ENCODE measurements around the gene CCDC112. TPM values are rescaled to one million over a fixed set of nuclear protein-coding genes. Genes with fewer than 3 reads are reported as not detected.

The CCDC112 gene
- total and polyA plus RNA-seq, 2 of the 13 experiments (the other 11 are each of a cell fraction or from before 2014, with no cell fraction given) = 1.1 to 2.8 TPM

DNA sequence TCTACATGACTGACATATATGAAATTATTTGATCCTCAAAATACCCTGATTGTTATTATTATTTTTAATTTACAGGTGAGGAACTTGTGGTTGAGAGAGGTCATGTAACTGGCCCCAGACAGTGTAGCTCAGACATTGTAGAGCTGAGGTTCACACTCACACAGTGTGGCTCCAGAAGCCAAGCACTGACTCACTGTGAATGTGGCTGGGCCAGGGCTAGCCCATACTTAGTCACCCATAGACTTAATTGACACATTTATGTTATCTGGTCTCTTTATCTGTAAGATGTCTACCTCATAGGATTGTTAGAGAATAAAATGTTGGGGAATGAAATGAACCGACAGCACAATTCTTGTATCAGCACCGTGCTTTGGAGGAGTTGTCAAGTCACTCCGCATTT lies 24.9 kb upstream of the CCDC112 start (continued):
- no peak for TF ChIP-seq ZNF207 (IDR thresholded peaks at IDR 0.05; ENCODE audit: borderline replicate concordance)
- no peak for TF ChIP-seq ZNF225 (CRISPR knock-in tag; IDR thresholded peaks at IDR 0.05)
- TF ChIP-seq CBFB (CRISPR knock-in tag; IDR thresholded peaks at IDR 0.05) = no peak
- TF ChIP-seq, protein P1, sequence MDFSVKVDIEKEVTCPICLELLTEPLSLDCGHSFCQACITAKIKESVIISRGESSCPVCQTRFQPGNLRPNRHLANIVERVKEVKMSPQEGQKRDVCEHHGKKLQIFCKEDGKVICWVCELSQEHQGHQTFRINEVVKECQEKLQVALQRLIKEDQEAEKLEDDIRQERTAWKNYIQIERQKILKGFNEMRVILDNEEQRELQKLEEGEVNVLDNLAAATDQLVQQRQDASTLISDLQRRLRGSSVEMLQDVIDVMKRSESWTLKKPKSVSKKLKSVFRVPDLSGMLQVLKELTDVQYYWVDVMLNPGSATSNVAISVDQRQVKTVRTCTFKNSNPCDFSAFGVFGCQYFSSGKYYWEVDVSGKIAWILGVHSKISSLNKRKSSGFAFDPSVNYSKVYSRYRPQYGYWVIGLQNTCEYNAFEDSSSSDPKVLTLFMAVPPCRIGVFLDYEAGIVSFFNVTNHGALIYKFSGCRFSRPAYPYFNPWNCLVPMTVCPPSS (IDR thresholded peaks at IDR 0.05) = no peak
- no peak for TF ChIP-seq SMAD9 (CRISPR knock-in tag; IDR thresholded peaks at IDR 0.05)
- no peak for TF ChIP-seq MAF1 (CRISPR knock-in tag; IDR thresholded peaks at IDR 0.05; ENCODE audit: borderline replicate concordance)
- TF ChIP-seq HNRNPH1 (optimal IDR thresholded peaks at IDR 0.05; ENCODE audit: low read depth, low read length) = no peak

DNA sequence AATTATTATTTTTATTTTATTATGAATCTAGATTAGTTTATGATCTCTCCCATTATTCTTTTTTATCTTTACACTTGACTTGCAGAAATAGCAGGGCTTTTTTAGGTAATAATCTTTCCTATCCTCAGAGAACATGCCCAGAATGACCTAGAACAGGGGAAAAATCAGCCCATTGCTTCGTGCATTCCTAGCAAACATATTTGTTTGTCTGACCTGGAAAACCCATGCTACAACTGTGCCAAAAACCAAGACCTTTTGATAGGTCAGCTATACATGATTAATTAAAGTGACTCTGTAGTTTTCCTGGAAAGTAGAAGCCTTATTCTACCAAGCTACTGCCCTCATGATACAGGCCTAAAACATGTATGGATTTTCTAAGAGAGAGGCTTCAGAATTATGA lies 24.1 kb upstream of the CCDC112 start:
- intact Hi-C loops (cut with micrococcal nuclease; ENCODE audit: unreplicated experiment) = no loop called here
- WGBS (ENCODE audit: low lambda C conversion rate) = 14% methylated on average over 1 of the region's 1 CpG
- Histone ChIP-seq H3K36me3 (replicated peaks in 1 of 2; ENCODE audit: control insufficient read depth in 1 of 2, insufficient read depth in 2 of 2, low read length in 2 of 2) (no peaks in the 10 kb centered on the region), H3K79me2 (ENCODE audit: insufficient read depth, low read length) (no peaks in the 10 kb centered on the region), H4K20me1 (ENCODE audit: insufficient read depth, low read length) (no peaks in the 10 kb centered on the region), H3K9ac (ENCODE audit: insufficient read depth, low read depth, low read length) (no peak overlapping the region), H2AFZ (ENCODE audit: low read length) (no peak overlapping the region), H3K9me3 (ENCODE audit: low read length) (no peaks in the 10 kb centered on the region), H3K27me3 (ENCODE audit: control insufficient read depth in 1 of 2, insufficient read depth in 2 of 2, low read length in 2 of 2) (no peaks in the 10 kb centered on the region), H3K4me1 (ENCODE audit: insufficient read depth, low read length) (no peaks in the 10 kb centered on the region), H3K4me3 (replicated peaks in 1 of 3; ENCODE audit: insufficient read depth in 1 of 3, low read depth in 2 of 3, low read length in 3 of 3) (no peak overlapping the region), H3K27ac (ENCODE audit: extremely low read length, insufficient read depth, low read length) (no peak overlapping the region), H3K4me2 (ENCODE audit: low read depth, low read length) (no peak overlapping the region)
- TF ChIP-seq ARNT2 (CRISPR knock-in tag; IDR thresholded peaks at IDR 0.05; ENCODE audit: low read depth) (no peak), KMT2A (CRISPR knock-in tag; IDR thresholded peaks at IDR 0.05) (no peak), ZNF451 (CRISPR knock-in tag; IDR thresholded peaks at IDR 0.05) (no peak), ZSCAN9 (CRISPR knock-in tag; IDR thresholded peaks at IDR 0.05; ENCODE audit: borderline replicate concordance) (no peak), DNMT1 (CRISPR knock-in tag; IDR thresholded peaks at IDR 0.05) (no peak), ZNF749 (CRISPR knock-in tag; IDR thresholded peaks at IDR 0.05; ENCODE audit: borderline replicate concordance) (no peak), FOXM1 (CRISPR knock-in tag; IDR thresholded peaks at IDR 0.05) (no peak), ZNF513 (CRISPR knock-in tag; conservative IDR thresholded peaks at IDR 0.05) (no peak), ZNF34 (CRISPR knock-in tag; IDR thresholded peaks at IDR 0.05; ENCODE audit: borderline replicate concordance) (no peak), AHR (CRISPR knock-in tag; IDR thresholded peaks at IDR 0.05) (no peak)
- ATAC-seq = no peak
- no peak for FAIRE-seq
- no TSS peak for BruUV-seq (replicated peaks)
- in situ Hi-C loops (cut with HindIII; ENCODE audit: extremely low pct_ligation_motif_present, low pct_unique_long_range_greater_than_20kb) = loop anchor here (25.0 kb wide), 1 partner anchor 742 kb away; no protein-coding TSS in a partner anchor
- ChIA-PET POLR2A (no interaction called here), CTCF (ENCODE audit: low intra/inter-chr PET ratio, low total read pairs) (no interaction called here)
- no peak for DNase-seq (ENCODE audit: low spot score)
